KOPT-K1 (cell line): Measurements from ENCODE around the gene ZNF790.
"Not testable (repeated sequence)": the region's sequence is repeated elsewhere in the genome, so short reads cannot be mapped to it uniquely, and the experiment has no call there.

Experiments
- H3K27ac ChIP-seq: fragments of 200-600 bp; sonication (generic); 2 replicates; pipeline ENCODE4 v1.5.1; 2016; ENCODE audit warnings: antibody characterized with exemption, mild to moderate bottlenecking, low read depth, low read length; ENCODE audit not compliant: poor library complexity, severe bottlenecking
- H3K36me3 ChIP-seq: fragments of 200-600 bp; sonication (generic); 2 replicates; pipeline ENCODE4 v1.5.1; 2017; ENCODE audit warnings: antibody characterized with exemption, mild to moderate bottlenecking, low read length, moderate library complexity; ENCODE audit not compliant: insufficient read depth
- H3K9me3 ChIP-seq: fragments of 200-600 bp; sonication (generic); 2 replicates; pipeline ENCODE4 v1.5.1; 2017; ENCODE audit warnings: antibody characterized with exemption, low read length, mild to moderate bottlenecking; ENCODE audit not compliant: insufficient read depth, poor library complexity, severe bottlenecking

Gene ZNF790

DNA sequence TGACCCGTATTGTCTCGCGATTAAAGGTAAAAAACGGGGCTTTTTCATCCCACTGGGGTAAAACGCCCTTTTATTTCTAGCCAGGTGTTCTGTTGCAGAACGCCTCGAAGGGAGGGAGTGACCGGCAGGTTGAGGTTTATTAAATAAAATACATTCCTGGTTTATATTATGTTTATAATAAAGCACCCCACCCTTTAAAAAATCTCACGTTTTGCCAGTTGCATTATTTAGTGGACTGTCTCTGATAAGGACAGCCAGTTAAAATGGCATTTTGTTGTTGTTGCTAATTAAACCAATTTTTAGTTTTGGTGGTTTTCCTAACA is 40.4 kb downstream of the ZNF790 start:
- no peak overlapping the region for H3K27ac ChIP-seq
- H3K9me3 ChIP-seq, result peaks cover 76% of the 10 kb centered on the region
- H3K36me3 ChIP-seq, result no peaks in the 10 kb centered on the region

DNA sequence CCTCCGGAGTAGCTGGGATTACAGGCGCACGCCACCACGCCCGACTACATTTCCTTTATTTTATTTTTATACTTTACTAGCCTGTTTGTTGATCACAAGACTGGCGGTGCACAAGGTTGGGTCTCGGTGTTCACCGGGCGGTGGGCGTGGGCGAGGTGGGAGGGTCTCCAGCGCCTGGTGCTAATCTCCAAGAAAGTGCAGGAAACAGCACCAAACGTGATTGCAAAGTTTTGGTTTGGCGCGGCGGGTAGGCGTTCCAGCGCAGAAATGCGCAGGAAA is 41.5 kb downstream of the ZNF790 start:
- no peaks in the 10 kb centered on the region for H3K36me3 ChIP-seq
- H3K9me3 ChIP-seq, result peaks cover 85% of the 10 kb centered on the region
- H3K27ac ChIP-seq, result no peak overlapping the region

DNA sequence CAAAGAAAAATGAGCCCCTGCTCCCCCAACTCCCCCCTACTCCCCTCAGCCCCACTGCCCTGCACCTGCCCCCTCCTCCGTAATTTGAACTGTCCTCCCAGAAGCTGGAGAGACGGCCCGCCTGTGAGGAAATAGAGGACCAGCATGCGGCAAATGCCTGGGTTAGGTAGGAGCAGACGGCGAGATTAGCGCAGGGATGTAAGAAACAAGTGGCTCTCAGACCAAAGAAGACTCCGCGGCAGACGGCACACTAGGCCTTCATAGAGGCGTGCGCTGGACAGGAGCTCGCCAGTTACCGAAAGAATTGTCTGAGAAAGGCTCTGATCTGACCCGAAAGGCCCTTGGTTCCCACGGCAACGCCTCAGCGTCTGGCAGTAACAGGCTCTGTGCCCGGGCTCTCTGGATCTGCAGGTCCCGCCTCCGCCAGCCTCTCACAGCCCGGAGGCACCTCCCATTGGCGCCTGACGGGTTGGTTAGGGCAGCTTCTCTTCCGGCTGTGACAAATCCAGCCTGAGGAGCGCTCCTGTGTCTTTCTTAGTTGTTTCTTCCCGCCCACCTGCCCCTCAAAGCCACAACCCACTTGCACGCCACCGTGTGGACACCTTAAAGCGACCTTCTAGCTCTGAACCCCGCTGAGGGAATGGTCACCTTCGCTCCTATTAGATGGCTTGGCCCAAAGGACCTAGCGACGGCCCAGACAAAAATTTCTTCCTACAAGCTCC is 46.6 kb downstream of the ZNF790 start:
- H3K27ac ChIP-seq, H3K36me3 ChIP-seq: not testable (repeated sequence)
- H3K9me3 ChIP-seq, result peaks cover 55% of the 10 kb centered on the region

DNA sequence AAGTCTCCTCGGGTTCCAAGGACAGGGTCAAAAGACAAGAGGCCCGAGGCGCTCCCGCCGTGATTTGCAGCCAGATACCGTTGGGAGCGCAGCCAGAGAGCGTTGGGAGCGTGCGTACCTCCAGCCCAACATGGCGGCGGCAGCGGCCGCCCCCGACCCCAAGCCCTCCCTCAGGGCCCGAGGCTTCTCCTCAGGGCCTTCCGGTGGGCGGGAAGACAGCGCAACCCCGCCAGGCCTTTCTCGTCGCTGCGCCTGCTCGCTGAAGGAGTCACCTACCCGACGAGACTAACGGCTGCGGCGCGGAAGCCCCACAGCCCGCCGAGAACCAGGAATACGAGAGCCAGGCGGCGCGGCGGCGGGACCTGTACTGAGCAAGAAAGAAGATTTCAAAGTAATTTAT is 62.4 kb downstream of the ZNF790 start:
- no peak overlapping the region for H3K27ac ChIP-seq
- H3K36me3 ChIP-seq, result peaks cover 41% of the 10 kb centered on the region
- peaks cover 74% of the 10 kb centered on the region for H3K9me3 ChIP-seq

DNA sequence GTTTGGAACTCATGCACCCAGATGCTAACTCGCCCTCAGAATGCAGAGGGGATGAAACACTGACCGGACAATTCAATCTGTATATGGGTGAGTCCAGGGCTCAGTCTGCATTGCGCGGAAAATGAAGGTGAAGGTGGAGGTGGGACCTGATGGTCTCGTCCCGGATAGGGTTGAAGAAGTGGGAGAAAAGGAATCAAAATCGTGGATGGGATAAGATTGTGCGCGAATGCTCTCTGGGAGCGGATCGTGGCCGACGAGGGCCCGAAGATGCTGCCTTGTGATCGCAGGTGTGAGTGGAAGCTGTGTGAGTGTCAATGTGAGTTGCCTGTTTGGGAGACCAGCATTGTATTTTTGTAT is 65.0 kb downstream of the ZNF790 start:
- Histone ChIP-seq H3K36me3 (peaks cover 53% of the 10 kb centered on the region), H3K9me3 (peaks cover 75% of the 10 kb centered on the region), H3K27ac (peak overlapping the region; percentile 75)

DNA sequence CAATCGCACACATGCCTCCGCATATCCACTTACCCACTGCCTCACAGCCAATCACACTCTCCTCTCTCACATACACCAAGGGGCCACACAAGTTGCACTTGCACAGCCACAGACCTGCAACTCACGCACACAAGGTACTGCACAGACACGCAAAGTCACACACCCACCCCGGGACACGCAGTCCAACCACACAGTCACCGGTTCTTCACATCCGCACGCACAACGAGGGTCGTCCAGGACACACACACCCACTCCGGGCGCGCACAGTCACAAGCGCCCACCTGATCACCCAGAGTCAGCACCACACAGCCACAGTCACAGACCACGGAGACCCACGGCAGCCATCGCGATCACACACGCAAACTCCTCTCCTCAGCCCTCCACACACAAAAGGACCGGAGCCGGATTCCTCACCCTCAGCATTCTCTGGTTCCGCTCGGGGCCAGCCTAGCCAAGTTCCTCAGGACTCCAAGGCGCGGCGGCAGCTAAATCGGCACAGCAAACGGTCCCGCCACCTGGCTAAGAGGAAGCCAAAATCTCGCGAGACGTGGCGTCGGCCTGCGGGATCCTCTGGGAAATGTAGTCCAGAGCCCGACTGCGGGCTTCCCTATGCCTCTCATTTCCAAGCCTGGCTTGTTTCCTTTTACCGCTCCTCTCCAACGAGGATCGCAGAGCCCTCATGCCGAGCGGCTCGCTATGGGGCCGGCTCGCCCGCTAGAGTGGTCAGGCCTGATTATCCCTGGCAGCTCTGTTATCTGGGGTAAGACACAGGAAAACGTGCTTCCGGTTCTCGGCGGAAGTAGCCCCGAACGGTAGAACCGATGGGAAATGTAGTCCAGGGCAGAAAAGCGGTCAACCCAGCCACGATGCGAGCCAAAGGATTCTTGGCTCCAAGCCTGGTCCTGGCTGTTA is 65.6 kb downstream of the ZNF790 start, which contains the start of gene ZNF850:
TSS of gene ZNF850 (minus strand) at position 497 of the 912 bp plus-strand sequence. CDS start 10,201 bp downstream, outside the sequence.
- H3K9me3 ChIP-seq, result peaks cover 74% of the 10 kb centered on the region

DNA sequence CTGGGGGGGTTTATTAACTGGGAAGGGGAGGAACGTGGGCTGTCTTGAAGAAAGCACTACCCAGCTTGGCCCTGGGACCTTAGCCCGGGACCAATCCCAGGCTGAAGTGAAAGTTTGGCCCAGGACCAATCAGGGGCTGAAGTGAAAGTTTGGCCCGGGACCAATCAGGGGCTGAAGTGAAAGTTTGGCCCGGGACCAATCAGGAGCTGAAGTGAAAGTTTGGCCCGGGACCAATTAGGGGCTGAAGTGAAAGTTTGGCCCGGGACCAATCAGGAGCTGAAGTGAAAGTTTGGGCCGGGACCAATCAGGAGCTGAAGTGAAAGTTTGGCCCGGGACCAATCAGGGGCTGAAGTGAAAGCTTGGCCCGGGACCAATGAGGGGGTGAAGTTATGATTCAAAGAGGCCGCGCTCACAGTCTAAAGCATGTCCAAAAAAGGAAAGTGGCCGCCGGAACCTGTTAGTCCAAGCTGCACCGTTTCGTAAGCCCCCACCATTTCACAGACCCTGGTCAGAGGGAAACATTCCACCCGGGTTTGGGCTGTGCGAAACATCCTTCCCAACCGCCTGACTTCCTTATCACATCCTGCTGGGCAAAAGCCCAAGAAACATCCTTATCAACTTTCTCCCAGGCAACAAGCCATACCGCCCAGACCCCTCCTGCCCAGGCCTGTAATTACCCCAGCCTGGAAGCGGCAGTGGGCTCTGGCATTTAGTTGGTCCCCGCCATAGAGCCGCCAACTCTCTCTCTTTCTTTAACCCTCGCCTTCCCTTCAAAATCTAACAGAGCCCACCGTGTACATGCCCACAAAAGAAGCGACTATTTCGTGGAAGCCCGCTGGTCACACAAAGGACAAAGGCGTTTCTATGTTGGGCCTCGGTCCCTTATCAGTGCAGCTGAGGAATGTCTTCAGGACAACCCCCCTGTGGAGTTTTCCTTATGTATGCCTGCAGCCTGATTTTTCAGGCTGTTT is 66.6 kb downstream of the ZNF790 start:
- Histone ChIP-seq H3K36me3 (peaks cover 56% of the 10 kb centered on the region), H3K27ac (peak overlapping the region; percentile 75), H3K9me3 (peaks cover 74% of the 10 kb centered on the region)

More for the DNA sequence above, 65.6 kb downstream of the ZNF790 start, which contains the start of gene ZNF850:
- Histone ChIP-seq H3K27ac (peak within 1 kb of the TSS; percentile 75), H3K36me3 (peaks cover 55% of the 10 kb centered on the region)
